Stomach (tissue), 9 donors: ENCODE results near the gene SH3RF3. TPM values are rescaled to one million over a fixed set of nuclear protein-coding genes. Genes with fewer than 3 reads are reported as not detected.

Source experiments
- DNase-seq, 2 donors: peaks; one replicate each; pipeline versions ENCODE4 v3.0.0 to v3.0.0-alpha.2; 2013 to 2019
- H3K27ac ChIP-seq, 5 donors: fragments of 200-600 bp in 4 of 5; sonication (generic) in 4 of 5; one replicate each; pipeline ENCODE4 v1.5.1; 2013 to 2019; ENCODE audit warnings: mild to moderate bottlenecking in 1 of 5, moderate library complexity in 1 of 5
- H3K27me3 ChIP-seq, 3 donors: fragments of 200-600 bp; sonication (generic); one replicate each; pipeline ENCODE4 v1.5.1; 2017 to 2019; ENCODE audit warnings: mixed run types in 1 of 3
- H3K36me3 ChIP-seq, 4 donors: fragments of 200-600 bp; sonication (generic); 1 replicate in 3 of 4; 2 replicates in 1 of 4; pipeline ENCODE4 v1.5.1; 2016 to 2019
- H3K4me1 ChIP-seq, 4 donors: fragments of 200-600 bp; sonication (generic); one replicate each; pipeline ENCODE4 v1.5.1; 2016 to 2019
- H3K4me3 ChIP-seq, 4 donors: fragments of 200-600 bp; sonication (generic) in 3 of 4; one replicate each; pipeline ENCODE4 v1.5.1; 2016 to 2019; ENCODE audit warnings: mild to moderate bottlenecking in 1 of 4
- H3K9me3 ChIP-seq, 4 donors: fragments of 200-600 bp; sonication (generic); one replicate each; pipeline ENCODE4 v1.5.1; 2016 to 2019
- EP300 ChIP-seq: sonication (generic); formaldehyde crosslinking; IDR thresholded peaks from one replicate; pipeline ENCODE4 v1.6.1; 2017; ENCODE audit warnings: antibody characterized with exemption
- POLR2A ChIP-seq, 4 donors: fragments of 450-650 bp; IDR thresholded peaks; one replicate each; pipeline ENCODE4 v1.6.1; 2016; ENCODE audit warnings: antibody characterized with exemption in 4 of 4, control low read depth in 2 of 4, mild to moderate bottlenecking in 1 of 4, moderate library complexity in 1 of 4
- POLR2AphosphoS5 ChIP-seq, 3 donors: sonication (generic); formaldehyde crosslinking; IDR thresholded peaks; one replicate each; pipeline ENCODE4 v1.6.1; 2016; ENCODE audit warnings: antibody characterized with exemption in 3 of 3
- WGBS, 5 donors: extraction: QIAGEN DNeasy Blood & Tissue Kit in 3 of 5; methylation state at CpG; one replicate each; pipeline versions ENCODE4 v1.1.5 to v1.1.7; 2013 to 2018; 5-methylcytosine and 5-hydroxymethylcytosine counted together
- intact Hi-C: fragments of 100-400 bp; cut with DNase I; formaldehyde crosslinking; loops from one replicate; pipeline ENCODE4 v1.15.1; 2023; ENCODE audit warnings: low total_unique reads
- polyA plus RNA-seq, 3 donors: library from polyadenylated mRNA; stranded (reverse); fragments of 200-250 nt; gene quantifications; one replicate each; pipeline ENCODE4 v1.2.3, GENCODE V29; 2013
- total RNA-seq, 5 donors: library from RNA; depleted of rRNA; stranded (reverse); fragments of >200 nt; gene quantifications; one replicate each; pipeline versions ENCODE4 v1.1.0 to v1.2.3, GENCODE V29; 2014 to 2016
- TF ChIP-seq, protein P1 (sequence below), 7 experiments: fragments of 450-650 bp in 4 of 7; fragments of 200-600 bp in 3 of 7; sonication (generic) in 3 of 7; IDR thresholded peaks; one replicate each; pipeline ENCODE4 v1.5.1; 2016 to 2019; ENCODE audit warnings: antibody characterized with exemption in 7 of 7, control low read depth in 2 of 7, mild to moderate bottlenecking in 1 of 7
- donor health status: healthy with polysubstance abuse.
- donor health status: Bipolar disorder and iron deficiency.
- donor health status: healthy.

SH3RF3 gene
- total and polyA plus RNA-seq, 8 donors, result 0.87 to 11.1 (median 4.4) TPM

DNA sequence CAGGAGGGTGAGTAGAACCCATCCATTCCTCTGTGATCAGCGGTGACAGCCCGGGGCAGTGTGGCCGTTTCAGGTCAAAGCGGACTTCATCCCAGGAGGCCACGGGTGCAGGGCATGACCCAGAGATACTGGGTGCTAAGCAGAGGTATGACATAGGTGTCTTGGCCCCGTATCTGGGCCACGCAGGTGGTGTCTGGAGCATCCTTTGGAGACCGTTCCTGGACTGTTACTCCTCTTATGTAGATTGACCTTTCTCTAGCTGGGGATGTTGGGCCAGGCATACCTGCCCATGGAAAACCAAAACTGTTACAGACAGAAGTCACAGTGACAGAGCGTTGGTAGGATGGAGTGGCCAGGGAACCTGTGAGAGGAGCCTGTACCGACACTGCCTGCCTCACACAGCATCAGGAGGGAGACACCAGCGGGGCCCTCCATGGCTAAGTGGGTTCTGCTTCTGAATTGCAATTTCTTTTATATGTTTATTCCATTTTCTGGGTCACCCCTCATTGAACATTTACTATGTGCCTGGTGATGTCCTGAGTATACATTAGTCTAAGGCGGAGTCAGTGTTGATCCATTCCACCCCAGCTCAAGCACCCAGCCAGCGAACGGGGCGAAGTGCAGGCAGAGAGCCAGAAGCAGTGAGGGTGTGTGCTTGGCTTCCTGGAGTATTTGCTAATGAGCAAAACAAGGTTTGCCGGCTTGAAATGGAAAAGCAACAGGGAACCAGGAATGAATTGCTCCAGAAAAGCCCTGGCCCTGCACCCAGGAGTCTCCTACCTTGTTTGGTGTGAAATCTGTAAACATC lies 141.7 kb downstream of the SH3RF3 start:
- Histone ChIP-seq H3K27me3 (no peaks in the 10 kb centered on the region), H3K4me3 (no peak overlapping the region), H3K9me3 (no peaks in the 10 kb centered on the region), H3K27ac (no peak overlapping the region), H3K36me3 (no peaks in the 10 kb centered on the region), H3K4me1 (peaks cover 9 to 28% (median 18%) of the 10 kb centered on the region in 4 donors)
- 58 to 72% (median 61%) methylated on average over 16 of the region's 16 CpGs for WGBS, 5 donors
- intact Hi-C loops, result no loop called here
- no peak for TF ChIP-seq EP300
- no peak for TF ChIP-seq POLR2A (IDR thresholded peaks at IDR 0.05)
- TF ChIP-seq, protein P1, sequence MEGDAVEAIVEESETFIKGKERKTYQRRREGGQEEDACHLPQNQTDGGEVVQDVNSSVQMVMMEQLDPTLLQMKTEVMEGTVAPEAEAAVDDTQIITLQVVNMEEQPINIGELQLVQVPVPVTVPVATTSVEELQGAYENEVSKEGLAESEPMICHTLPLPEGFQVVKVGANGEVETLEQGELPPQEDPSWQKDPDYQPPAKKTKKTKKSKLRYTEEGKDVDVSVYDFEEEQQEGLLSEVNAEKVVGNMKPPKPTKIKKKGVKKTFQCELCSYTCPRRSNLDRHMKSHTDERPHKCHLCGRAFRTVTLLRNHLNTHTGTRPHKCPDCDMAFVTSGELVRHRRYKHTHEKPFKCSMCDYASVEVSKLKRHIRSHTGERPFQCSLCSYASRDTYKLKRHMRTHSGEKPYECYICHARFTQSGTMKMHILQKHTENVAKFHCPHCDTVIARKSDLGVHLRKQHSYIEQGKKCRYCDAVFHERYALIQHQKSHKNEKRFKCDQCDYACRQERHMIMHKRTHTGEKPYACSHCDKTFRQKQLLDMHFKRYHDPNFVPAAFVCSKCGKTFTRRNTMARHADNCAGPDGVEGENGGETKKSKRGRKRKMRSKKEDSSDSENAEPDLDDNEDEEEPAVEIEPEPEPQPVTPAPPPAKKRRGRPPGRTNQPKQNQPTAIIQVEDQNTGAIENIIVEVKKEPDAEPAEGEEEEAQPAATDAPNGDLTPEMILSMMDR (IDR thresholded peaks at IDR 0.05), result no peak
- DNase-seq, result peak; percentile 56 to 79

DNA sequence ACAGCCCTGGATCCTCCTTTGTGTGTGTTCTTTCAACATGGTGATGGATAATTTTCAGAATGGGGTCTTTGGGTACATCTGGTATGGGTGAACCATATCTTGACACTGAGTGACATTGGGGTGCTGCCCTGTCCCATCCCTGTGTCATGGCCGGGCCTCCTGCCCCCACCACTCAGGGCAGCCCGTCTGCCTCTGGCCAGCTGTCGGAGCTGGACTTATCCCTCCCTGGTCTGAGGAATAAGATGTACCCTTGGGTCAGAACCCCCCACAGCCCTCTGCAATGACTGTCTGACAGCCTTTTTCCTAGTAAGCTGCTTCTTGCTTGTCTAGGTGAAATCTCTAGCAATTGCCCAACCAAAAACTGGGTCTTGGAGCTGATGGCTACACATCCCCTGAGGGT lies 142.9 kb downstream of the SH3RF3 start:
- intact Hi-C loops, result no loop called here
- no peak for TF ChIP-seq POLR2A (IDR thresholded peaks at IDR 0.05)
- TF ChIP-seq, protein P1 (IDR thresholded peaks at IDR 0.05), result no peak
- TF ChIP-seq POLR2AphosphoS5 (IDR thresholded peaks at IDR 0.05), result no peak
- TF ChIP-seq EP300, result no peak
- Histone ChIP-seq H3K27ac (no peak overlapping the region), H3K9me3 (no peaks in the 10 kb centered on the region), H3K4me1 (peaks cover 9 to 21% (median 18%) of the 10 kb centered on the region in 4 donors), H3K27me3 (no peaks in the 10 kb centered on the region), H3K36me3 (no peaks in the 10 kb centered on the region), H3K4me3 (no peak overlapping the region)
- no peak for DNase-seq
- 92 to 100% (median 97%) methylated on average over 2 to 3 of the region's 3 CpGs for WGBS, 5 donors

DNA sequence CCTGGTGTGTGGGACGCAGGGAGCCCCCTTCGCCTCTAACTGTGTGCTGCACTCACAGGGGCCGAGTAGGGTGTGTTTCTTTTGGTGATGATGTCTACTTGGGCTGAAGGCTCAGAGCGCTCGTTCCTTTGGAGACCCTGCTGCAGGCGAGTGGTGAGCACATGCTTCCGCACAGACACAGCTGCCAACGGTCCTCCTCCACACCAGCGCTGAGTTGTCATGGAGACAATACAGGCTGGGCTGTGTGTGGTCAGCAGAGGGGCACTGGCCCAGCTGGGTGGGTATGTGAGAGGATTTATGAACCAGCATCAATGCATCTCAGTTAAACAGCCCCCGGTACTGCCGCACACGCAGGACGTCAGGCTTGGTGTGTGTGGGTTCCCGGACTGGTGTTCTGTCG lies 143.5 kb downstream of the SH3RF3 start:
- Histone ChIP-seq H3K9me3 (no peaks in the 10 kb centered on the region), H3K4me3 (no peak overlapping the region), H3K4me1 (peaks cover 9 to 17% (median 15%) of the 10 kb centered on the region in 4 donors), H3K27ac (no peak overlapping the region), H3K27me3 (no peaks in the 10 kb centered on the region), H3K36me3 (no peaks in the 10 kb centered on the region)
- DNase-seq, result peak in 1 of 2 donors; percentile 47
- 91 to 94% (median 92%) methylated on average over 11 to 15 of the region's 15 CpGs for WGBS, 5 donors
- intact Hi-C loops, result no loop called here
- TF ChIP-seq EP300 (no peak), POLR2AphosphoS5 (IDR thresholded peaks at IDR 0.05) (no peak), POLR2A (IDR thresholded peaks at IDR 0.05) (no peak)
- TF ChIP-seq, protein P1 (IDR thresholded peaks at IDR 0.05), result no peak

- no peak for DNase-seq
- Histone ChIP-seq H3K4me3 (no peak overlapping the region), H3K27me3 (no peaks in the 10 kb centered on the region), H3K27ac (no peak overlapping the region), H3K4me1 (peaks cover 8 to 16% (median 11%) of the 10 kb centered on the region in 4 donors), H3K36me3 (no peaks in the 10 kb centered on the region), H3K9me3 (no peaks in the 10 kb centered on the region)
- intact Hi-C loops, result no loop called here
- TF ChIP-seq POLR2AphosphoS5 (IDR thresholded peaks at IDR 0.05) (no peak), EP300 (no peak), POLR2A (IDR thresholded peaks at IDR 0.05) (no peak)
- TF ChIP-seq, protein P1 (IDR thresholded peaks at IDR 0.05), result no peak
- 73 to 85% (median 81%) methylated on average over 26 of the region's 26 CpGs for WGBS, 5 donors
Measured at GRCh38 chr2:109275120-109276012, 146.4 kb downstream of the SH3RF3 start.
